HepG2 (cell line): ENCODE data around the gene GLRX5. TPM values are rescaled to one million over a fixed set of nuclear protein-coding genes. Genes with fewer than 3 reads are reported as not detected.

Source experiments
- ATF7-NPFF ChIP-seq: sonication (generic); formaldehyde crosslinking; IDR thresholded peaks from 2 replicates; pipeline ENCODE4 v1.8.1; 2023; ENCODE audit warnings: mild to moderate bottlenecking, low read depth, missing genetic modification reagents, moderate library complexity
- GMEB1 ChIP-seq: sonication (generic); formaldehyde crosslinking; IDR thresholded peaks from 2 replicates; pipeline ENCODE4 v1.5.1; 2020; ENCODE audit warnings: missing genetic modification reagents, mild to moderate bottlenecking, borderline replicate concordance
- HOXD1 ChIP-seq: sonication (generic); formaldehyde crosslinking; IDR thresholded peaks from 2 replicates; pipeline ENCODE4 v1.5.0; 2020; ENCODE audit warnings: missing genetic modification reagents
- PBX2 ChIP-seq: IDR thresholded peaks from 2 replicates; pipeline ENCODE4 v1.6.1; 2016; ENCODE audit warnings: control low read depth
- PRDM15 ChIP-seq: sonication (generic); formaldehyde crosslinking; IDR thresholded peaks from 2 replicates; pipeline ENCODE4 v1.4.0; 2020; ENCODE audit warnings: missing genetic modification reagents
- SYNCRIP ChIP-seq: fragments of 200-400 bp; formaldehyde crosslinking; IDR thresholded peaks from 2 replicates; pipeline ENCODE4 v1.6.1; 2018; ENCODE audit warnings: mild to moderate bottlenecking, low read depth, low read length; ENCODE audit not compliant: insufficient read depth
- ZBTB46 ChIP-seq: sonication (generic); formaldehyde crosslinking; IDR thresholded peaks from 2 replicates; pipeline ENCODE4 v1.4.0; 2020; ENCODE audit warnings: mild to moderate bottlenecking, missing genetic modification reagents, borderline replicate concordance
- ZFP36L1 ChIP-seq: sonication (generic); formaldehyde crosslinking; IDR thresholded peaks from 2 replicates; pipeline ENCODE4 v1.8.0; 2022; ENCODE audit warnings: mild to moderate bottlenecking, missing genetic modification reagents, moderate library complexity
- ZNF10 ChIP-seq: sonication (generic); formaldehyde crosslinking; IDR thresholded peaks from 2 replicates; pipeline ENCODE4 v1.4.0; 2020; ENCODE audit warnings: mild to moderate bottlenecking, low read depth, missing genetic modification reagents, borderline replicate concordance
- ZNF296 ChIP-seq: sonication (generic); formaldehyde crosslinking; conservative IDR thresholded peaks from 2 replicates; pipeline ENCODE4 v1.5.0; 2020; ENCODE audit warnings: mild to moderate bottlenecking, missing genetic modification reagents
- ZNF30 ChIP-seq: sonication (generic); formaldehyde crosslinking; IDR thresholded peaks from 2 replicates; pipeline ENCODE4 v1.5.0; 2020; ENCODE audit warnings: mild to moderate bottlenecking, missing genetic modification reagents
- ZNF543 ChIP-seq: sonication (generic); formaldehyde crosslinking; IDR thresholded peaks from 2 replicates; pipeline ENCODE4 v1.4.0; 2020; ENCODE audit warnings: mild to moderate bottlenecking, missing genetic modification reagents
- ZNF839 ChIP-seq: sonication (generic); formaldehyde crosslinking; IDR thresholded peaks from 2 replicates; pipeline ENCODE4 v1.4.0; 2020; ENCODE audit warnings: missing genetic modification reagents, mild to moderate bottlenecking, borderline replicate concordance
- polyA plus RNA-seq, 8 experiments: library from polyadenylated mRNA; depleted of rRNA in 3 of 8; stranded (reverse) in 7 of 8; unstranded in 1 of 8; fragments of >200 nt; fragmentation: Illumina TruSeq in 4 of 8; extraction: Trizol in 4 of 8; gene quantifications; 2 replicates each; pipeline versions ENCODE4 v1.2.1 to v1.2.3, GENCODE V29; 2011 to 2016; ENCODE audit warnings: low read depth in 4 of 8, missing spikeins in 1 of 8, mixed read lengths in 1 of 8; ENCODE audit not compliant: insufficient read depth in 1 of 8
- total RNA-seq, 5 experiments: library from RNA; depleted of rRNA; stranded (reverse); fragments of >200 nt; fragmentation: Illumina TruSeq; extraction: Trizol; gene quantifications; 2 replicates each; pipeline ENCODE4 v1.2.3, GENCODE V29; 2016; ENCODE audit warnings: low read depth in 1 of 5

The GLRX5 gene
- total and polyA plus RNA-seq, 2 of the 13 experiments (the other 11 are each of a cell fraction or from before 2014, with no cell fraction given) = 122 to 146 TPM

GRCh38 chr14:95515596-95516552 is 19.0 kb upstream of the GLRX5 start (continued):
- 0 out of 2 replicates have a peak, but pooled peaks have one; percentile 23 for TF ChIP-seq GMEB1 (CRISPR knock-in tag)
- TF ChIP-seq ZNF543 = no peak
- no peak for TF ChIP-seq ZNF839
- no peak for TF ChIP-seq ZBTB46 (CRISPR knock-in tag)
- TF ChIP-seq PRDM15 (CRISPR knock-in tag) = no peak
- no peak for TF ChIP-seq SYNCRIP
- TF ChIP-seq ZFP36L1 = no peak
- no peak for TF ChIP-seq ZNF296 (CRISPR knock-in tag)
- no peak for TF ChIP-seq ZNF10 (CRISPR knock-in tag)
- 0 out of 2 replicates have a peak, but pooled peaks have one; percentile 26 for TF ChIP-seq ZNF30 (CRISPR knock-in tag)
- no peak for TF ChIP-seq HOXD1 (CRISPR knock-in tag)
- TF ChIP-seq ATF7-NPFF (CRISPR knock-in tag) = no peak
- 0 out of 2 replicates have a peak, but pooled peaks have one; percentile 12 for TF ChIP-seq PBX2
